OCI-LY7 (cell line): ENCODE measurements around the gene UBE3C. TPM values are rescaled to one million over a fixed set of nuclear protein-coding genes. Genes with fewer than 3 reads are reported as not detected.

ENCODE experiments used
- BruUV-seq: library from RNA; stranded (reverse); fragments of 400-500 nt; replicated peaks from 2 replicates; lab custom pipeline; 2021; lab: Mats Ljungman, UMichigan
- CTCF ChIA-PET: fragments of 300-600 bp; sonication (Branson Sonifier 250); formaldehyde crosslinking; loops from one replicate; lab custom pipeline; 2022; ENCODE audit warnings: antibody characterized with exemption; ENCODE audit not compliant: unreplicated experiment; lab: Charles Lee
- POLR2A ChIA-PET: fragments of 300-600 bp; sonication (Branson Sonifier 250); formaldehyde crosslinking; loops from one replicate; lab custom pipeline; 2022; ENCODE audit warnings: antibody characterized with exemption; lab: Charles Lee
- DNase-seq: peaks from one replicate; pipeline ENCODE4 v3.0.0-alpha.2; 2015; ENCODE audit warnings: low spot score
- H2AFZ ChIP-seq: fragments of 200-600 bp; sonication (generic), shearing (Covaris generic); 2 replicates; pipeline ENCODE4 v1.6.1; 2014; ENCODE audit warnings: mild to moderate bottlenecking, antibody characterized with exemption, low read length, moderate library complexity
- H3K27ac ChIP-seq: fragments of 200-600 bp; sonication (generic); 2 replicates; pipeline ENCODE4 v1.5.1; 2014; ENCODE audit warnings: mixed run types, low read depth, mild to moderate bottlenecking, moderate library complexity, low read length, inconsistent platforms; ENCODE audit not compliant: poor library complexity, severe bottlenecking
- H3K36me3 ChIP-seq: fragments of 200-600 bp; sonication (generic); 2 replicates; pipeline ENCODE4 v1.6.1; 2014; ENCODE audit warnings: mild to moderate bottlenecking, antibody characterized with exemption, low read length, moderate library complexity, mixed read lengths; ENCODE audit not compliant: insufficient read depth
- H3K4me1 ChIP-seq: fragments of 200-600 bp; sonication (generic); 2 replicates; pipeline ENCODE4 v1.5.1; 2014; ENCODE audit warnings: mild to moderate bottlenecking, low read length; ENCODE audit not compliant: insufficient read depth, poor library complexity, severe bottlenecking
- H3K4me2 ChIP-seq: fragments of 200-600 bp; sonication (generic); 2 replicates; pipeline ENCODE4 v1.6.1; 2014; ENCODE audit warnings: mild to moderate bottlenecking, low read length
- H3K4me3 ChIP-seq: fragments of 200-600 bp; sonication (generic); 2 replicates; pipeline ENCODE4 v1.5.1; 2014; ENCODE audit warnings: mild to moderate bottlenecking, low read depth, low read length; ENCODE audit not compliant: poor library complexity, severe bottlenecking
- H3K79me2 ChIP-seq: fragments of 200-600 bp; sonication (generic); 2 replicates; pipeline ENCODE4 v1.6.1; 2016; ENCODE audit warnings: low read depth, mild to moderate bottlenecking, low read length, moderate library complexity, mixed read lengths; ENCODE audit not compliant: insufficient read depth
- H3K9me2 ChIP-seq: fragments of 200-600 bp; sonication (generic); 2 replicates; pipeline ENCODE4 v1.6.1; 2016; ENCODE audit warnings: mild to moderate bottlenecking, low read length, mixed read lengths; ENCODE audit not compliant: insufficient read depth
- H3K9me3 ChIP-seq: fragments of 200-600 bp; sonication (generic); 2 replicates; pipeline ENCODE4 v1.6.1; 2014; ENCODE audit warnings: mild to moderate bottlenecking, mixed run types, low read length, mixed read lengths
- H4K20me1 ChIP-seq: fragments of 200-600 bp; sonication (generic); 2 replicates; pipeline ENCODE4 v1.6.1; 2014; ENCODE audit warnings: mild to moderate bottlenecking, antibody characterized with exemption, low read length, moderate library complexity, mixed read lengths; ENCODE audit not compliant: insufficient read depth
- EZH2phosphoT487 ChIP-seq: fragments of 200-600 bp; sonication (generic); IDR thresholded peaks from 2 replicates; pipeline ENCODE4 v1.6.1; 2018; ENCODE audit warnings: low read depth, borderline replicate concordance, mild to moderate bottlenecking, mixed run types, antibody characterized with exemption, low read length, moderate library complexity, mixed read lengths
- intact Hi-C: fragments of 100-400 bp; cut with micrococcal nuclease; formaldehyde crosslinking; loops from one replicate; pipeline ENCODE4 v1.10.0; 2022; ENCODE audit not compliant: unreplicated experiment
- total RNA-seq, 2 experiments: library from RNA; depleted of rRNA in 1 of 2; stranded (reverse); fragments of >200 nt in 1 of 2; shearing (Covaris generic) in 1 of 2; gene quantifications; 2 replicates each; pipeline ENCODE4 v1.2.3, GENCODE V29; 2014 to 2022
- TF ChIP-seq, protein P1 (sequence below): fragments of 200-600 bp; sonication (generic); conservative IDR thresholded peaks from 2 replicates; pipeline ENCODE4 v1.5.1; 2014; ENCODE audit warnings: mild to moderate bottlenecking, antibody characterized with exemption, low read length, moderate library complexity, mixed read lengths

Gene UBE3C
- total RNA-seq, 2 experiments from 2014 or later, result 60.4 to 66.1 TPM

GRCh38 chr7:157140511-157140905 lies 1.8 kb downstream of the UBE3C start:
- peaks cover 28% of the 10 kb centered on the region for H4K20me1 ChIP-seq
- H3K9me2 ChIP-seq, result no peaks in the 10 kb centered on the region
- H3K4me2 ChIP-seq, result peak overlapping the region; percentile 93
- TSS peak; percentile 63 for BruUV-seq
- peaks cover 7% of the 10 kb centered on the region; the same call in 1 of the 2 replicates for H3K9me3 ChIP-seq
- no peak overlapping the region for H2AFZ ChIP-seq
- H3K4me3 ChIP-seq, result peak overlapping the region; percentile 99
- peak overlapping the region; percentile 84 for H3K27ac ChIP-seq
- peaks cover 61% of the 10 kb centered on the region for H3K36me3 ChIP-seq
- TF ChIP-seq, protein P1, sequence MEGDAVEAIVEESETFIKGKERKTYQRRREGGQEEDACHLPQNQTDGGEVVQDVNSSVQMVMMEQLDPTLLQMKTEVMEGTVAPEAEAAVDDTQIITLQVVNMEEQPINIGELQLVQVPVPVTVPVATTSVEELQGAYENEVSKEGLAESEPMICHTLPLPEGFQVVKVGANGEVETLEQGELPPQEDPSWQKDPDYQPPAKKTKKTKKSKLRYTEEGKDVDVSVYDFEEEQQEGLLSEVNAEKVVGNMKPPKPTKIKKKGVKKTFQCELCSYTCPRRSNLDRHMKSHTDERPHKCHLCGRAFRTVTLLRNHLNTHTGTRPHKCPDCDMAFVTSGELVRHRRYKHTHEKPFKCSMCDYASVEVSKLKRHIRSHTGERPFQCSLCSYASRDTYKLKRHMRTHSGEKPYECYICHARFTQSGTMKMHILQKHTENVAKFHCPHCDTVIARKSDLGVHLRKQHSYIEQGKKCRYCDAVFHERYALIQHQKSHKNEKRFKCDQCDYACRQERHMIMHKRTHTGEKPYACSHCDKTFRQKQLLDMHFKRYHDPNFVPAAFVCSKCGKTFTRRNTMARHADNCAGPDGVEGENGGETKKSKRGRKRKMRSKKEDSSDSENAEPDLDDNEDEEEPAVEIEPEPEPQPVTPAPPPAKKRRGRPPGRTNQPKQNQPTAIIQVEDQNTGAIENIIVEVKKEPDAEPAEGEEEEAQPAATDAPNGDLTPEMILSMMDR, result no peak
- TF ChIP-seq EZH2phosphoT487, result no peak
- DNase-seq, result no peak
- intact Hi-C loops, result no loop called here
- H3K4me1 ChIP-seq, result peaks cover 31% of the 10 kb centered on the region
- ChIA-PET CTCF (interaction anchor here (0.5 kb wide), 1 partner anchor 132 kb away, joined by 3 read pairs; no protein-coding TSS in a partner anchor), POLR2A (interaction anchor here (0.5 to 0.6 kb wide), 2 partner anchors 22 to 213 kb away, joined by 3 to 4 read pairs; no protein-coding TSS in a partner anchor)
- peaks cover 64% of the 10 kb centered on the region for H3K79me2 ChIP-seq

- peaks cover 72% of the 10 kb centered on the region for H3K36me3 ChIP-seq
- POLR2A ChIA-PET, result interaction anchor here (0.5 to 1.5 kb wide), 3 partner anchors 8 to 34 kb away, joined by 3 to 8 read pairs (median 3); no protein-coding TSS in a partner anchor
Observed at GRCh38 chr7:157141525-157142060, 2.9 kb downstream of the UBE3C start.

More at GRCh38 chr7:157141525-157142060, 2.9 kb downstream of the UBE3C start:
- TF ChIP-seq, protein P1, result no peak
- TF ChIP-seq EZH2phosphoT487, result no peak
- peaks cover 28% of the 10 kb centered on the region for H4K20me1 ChIP-seq
- no TSS peak for BruUV-seq
- H3K27ac ChIP-seq, result no peak overlapping the region
- DNase-seq, result no peak
- H2AFZ ChIP-seq, result no peak overlapping the region
- intact Hi-C loops, result no loop called here
- CTCF ChIA-PET, result no interaction called here
- H3K79me2 ChIP-seq, result peaks cover 75% of the 10 kb centered on the region
- peaks cover 24% of the 10 kb centered on the region for H3K4me1 ChIP-seq
- peaks cover 7% of the 10 kb centered on the region; the same call in 1 of the 2 replicates for H3K9me3 ChIP-seq
- no peak overlapping the region for H3K4me3 ChIP-seq
- no peaks in the 10 kb centered on the region for H3K9me2 ChIP-seq
- H3K4me2 ChIP-seq, result peak overlapping the region; percentile 93; the same call in 1 of the 2 replicates
